KMS-11 (cell line): ENCODE data around the gene CDH4.

Experiments
- H2AFZ ChIP-seq: fragments of 200-600 bp; sonication (generic); 2 replicates; pipeline ENCODE4 v1.6.1; 2016; ENCODE audit warnings: antibody characterized with exemption, mixed run types, low read depth
- H3K27ac ChIP-seq: fragments of 200-600 bp; sonication (generic); 2 replicates; pipeline ENCODE4 v1.6.1; 2016; ENCODE audit warnings: mild to moderate bottlenecking, mixed run types
- H3K27me3 ChIP-seq: fragments of 200-600 bp; sonication (generic); 2 replicates; pipeline ENCODE4 v1.6.1; 2017; ENCODE audit warnings: mild to moderate bottlenecking, low read depth, mixed run types, moderate library complexity; ENCODE audit not compliant: insufficient read depth
- H3K36me3 ChIP-seq: fragments of 200-600 bp; sonication (generic); 2 replicates; pipeline ENCODE4 v1.6.1; 2017; ENCODE audit warnings: mild to moderate bottlenecking, mixed run types; ENCODE audit not compliant: insufficient read depth
- H3K4me1 ChIP-seq: fragments of 200-600 bp; sonication (generic); 2 replicates; pipeline ENCODE4 v1.6.1; 2016; ENCODE audit warnings: mild to moderate bottlenecking, low read depth, mixed run types; ENCODE audit not compliant: poor library complexity, severe bottlenecking
- H3K4me2 ChIP-seq: fragments of 200-600 bp; sonication (generic); 2 replicates; pipeline ENCODE4 v1.7.0; 2016; ENCODE audit warnings: mild to moderate bottlenecking, mixed run types
- H3K4me3 ChIP-seq: fragments of 200-600 bp; sonication (generic); IDR thresholded peaks from 2 replicates; pipeline ENCODE4 v1.6.1; 2017; ENCODE audit warnings: low read depth, low read length, mixed read lengths; ENCODE audit not compliant: insufficient read depth
- H3K79me2 ChIP-seq: fragments of 200-600 bp; sonication (generic); 2 replicates; pipeline ENCODE4 v1.6.1; 2016; ENCODE audit warnings: low read depth, mixed run types; ENCODE audit not compliant: insufficient read depth
- H3K9ac ChIP-seq: fragments of 200-600 bp; sonication (generic); 2 replicates; pipeline ENCODE4 v1.6.1; 2016; ENCODE audit warnings: mild to moderate bottlenecking, mixed run types
- H4K20me1 ChIP-seq: fragments of 200-600 bp; sonication (generic); 2 replicates; pipeline ENCODE4 v1.6.1; 2016; ENCODE audit warnings: mild to moderate bottlenecking, mixed run types; ENCODE audit not compliant: insufficient read depth
- CTCF ChIP-seq: fragments of 200-600 bp; sonication (generic); conservative IDR thresholded peaks from 2 replicates; pipeline ENCODE4 v1.6.1; 2017; ENCODE audit warnings: low read depth, mild to moderate bottlenecking, antibody characterized with exemption, low read length, moderate library complexity, mixed read lengths

CDH4 gene

GRCh38 chr20:61535091-61535490 lies 283.0 kb downstream of the CDH4 start:
- Histone ChIP-seq H3K9ac (no peak overlapping the region), H4K20me1 (no peaks in the 10 kb centered on the region), H3K27me3 (peaks cover 39% of the 10 kb centered on the region), H3K4me2 (no peak overlapping the region), H2AFZ (no peak overlapping the region), H3K79me2 (no peaks in the 10 kb centered on the region), H3K36me3 (no peaks in the 10 kb centered on the region), H3K4me3 (no peak overlapping the region), H3K27ac (no peak overlapping the region), H3K4me1 (no peaks in the 10 kb centered on the region)
- no peak for TF ChIP-seq CTCF

DNA sequence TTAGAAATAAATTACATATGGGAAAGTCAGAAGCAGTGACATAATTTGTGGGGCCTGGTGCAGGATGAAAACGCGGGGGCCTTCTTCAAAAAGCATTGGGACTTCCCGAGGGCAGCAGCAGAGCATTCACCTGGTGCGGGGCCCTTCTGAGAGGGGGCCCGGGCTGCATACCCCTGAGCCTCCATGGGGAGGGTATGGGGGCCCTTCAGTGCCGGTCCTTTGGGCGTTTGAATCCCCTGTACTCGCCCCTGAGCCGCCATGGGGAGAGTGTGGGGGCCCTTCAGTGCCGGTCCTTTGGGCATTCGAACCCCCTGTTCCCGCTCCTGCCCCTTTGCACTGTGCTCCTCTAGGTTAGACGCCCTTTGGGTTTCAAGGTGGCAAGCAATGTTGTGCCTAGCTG lies 283.5 kb downstream of the CDH4 start:
- Histone ChIP-seq H3K27ac (no peak overlapping the region), H3K4me2 (no peak overlapping the region), H3K9ac (no peak overlapping the region), H2AFZ (no peak overlapping the region), H3K4me1 (no peaks in the 10 kb centered on the region), H4K20me1 (no peaks in the 10 kb centered on the region), H3K4me3 (no peak overlapping the region), H3K36me3 (no peaks in the 10 kb centered on the region), H3K27me3 (peaks cover 39% of the 10 kb centered on the region), H3K79me2 (no peaks in the 10 kb centered on the region)
- TF ChIP-seq CTCF, result no peak

DNA sequence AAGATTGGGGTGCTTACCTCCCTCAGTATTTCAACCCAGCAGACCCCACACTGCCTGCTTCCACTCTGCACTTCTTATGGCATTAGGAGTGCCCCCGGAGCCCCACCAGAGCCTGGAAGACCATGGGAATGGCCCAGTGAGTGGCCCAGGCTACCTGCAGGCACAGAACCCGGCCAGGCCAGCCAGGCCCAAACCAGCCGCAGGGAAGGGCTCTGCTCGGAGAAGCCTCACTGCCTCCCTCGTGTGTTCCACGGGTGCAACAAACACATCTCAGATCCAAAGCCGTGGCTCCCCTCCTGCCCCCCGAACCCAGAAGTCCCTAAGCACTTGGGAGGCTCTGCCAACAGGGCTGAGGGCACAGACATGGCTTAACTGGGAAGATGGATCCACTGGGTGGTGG lies 283.9 kb downstream of the CDH4 start:
- Histone ChIP-seq H2AFZ (no peak overlapping the region), H4K20me1 (no peaks in the 10 kb centered on the region), H3K79me2 (no peaks in the 10 kb centered on the region), H3K36me3 (no peaks in the 10 kb centered on the region), H3K4me2 (no peak overlapping the region), H3K27ac (no peak overlapping the region), H3K4me3 (no peak overlapping the region), H3K27me3 (peaks cover 39% of the 10 kb centered on the region), H3K9ac (no peak overlapping the region), H3K4me1 (no peaks in the 10 kb centered on the region)
- TF ChIP-seq CTCF, result no peak

DNA sequence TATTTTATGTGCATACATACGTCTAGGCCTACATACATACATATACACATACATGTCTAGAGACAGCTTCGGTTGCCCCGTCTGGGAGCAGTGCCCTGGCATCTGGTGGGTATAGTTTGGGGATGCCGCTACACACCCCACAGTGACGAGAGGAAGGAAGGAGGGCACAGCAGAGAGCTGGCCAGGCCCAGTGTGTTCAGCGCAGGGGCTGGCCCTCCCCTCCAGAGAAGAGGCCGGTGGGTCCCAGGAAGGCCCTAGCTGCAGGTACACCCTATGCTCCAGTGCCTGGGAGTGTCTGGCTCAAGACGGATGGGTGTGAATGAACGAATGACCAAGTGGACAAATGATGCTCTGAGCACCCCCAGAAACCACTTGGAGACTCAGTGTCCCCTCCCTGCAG lies 284.6 kb downstream of the CDH4 start:
- no peak overlapping the region for H3K4me3 ChIP-seq
- H3K27me3 ChIP-seq, result peaks cover 45% of the 10 kb centered on the region
- H4K20me1 ChIP-seq, result no peaks in the 10 kb centered on the region
- no peaks in the 10 kb centered on the region for H3K36me3 ChIP-seq
- H2AFZ ChIP-seq, result no peak overlapping the region
- TF ChIP-seq CTCF, result no peak
- no peak overlapping the region for H3K4me2 ChIP-seq
- no peak overlapping the region for H3K27ac ChIP-seq
- no peaks in the 10 kb centered on the region for H3K4me1 ChIP-seq
- H3K79me2 ChIP-seq, result no peaks in the 10 kb centered on the region
- H3K9ac ChIP-seq, result no peak overlapping the region
